GM18909 (cell line): Measurements from ENCODE around the gene HES1.
A peak's percentile ranks its signal among the peaks of the same experiment; 100 is the strongest.
"Not testable (repeated sequence)": the region's sequence is repeated elsewhere in the genome, so short reads cannot be mapped to it uniquely, and the experiment has no call there.

Experiments
- ATAC-seq: cut with Tn5 transposase; IDR thresholded peaks from one replicate; pipeline ENCODE4 v1.9.1; 2021; ENCODE audit warnings: mild to moderate bottlenecking; ENCODE audit not compliant: unreplicated experiment, poor library complexity

The HES1 gene

GRCh38 chr3:194135806-194136518, at the start of gene HES1:
HES1 (plus strand) TSS chr3:194136148; CDS start chr3:194136381, 233 bp downstream.
- peak; percentile 24 for ATAC-seq

GRCh38 chr3:194086388-194087075, 49.4 kb upstream of the HES1 start:
- ATAC-seq, result no peak

GRCh38 chr3:194087280-194087679, 48.7 kb upstream of the HES1 start:
- no peak for ATAC-seq

GRCh38 chr3:194087995-194088855, 47.7 kb upstream of the HES1 start:
- no peak for ATAC-seq

- peak; percentile 69 for ATAC-seq
Observed at GRCh38 chr3:194089357-194090177, 46.4 kb upstream of the HES1 start.

- ATAC-seq, result not testable (repeated sequence)
Observed at GRCh38 chr3:194090178-194090555, 45.8 kb upstream of the HES1 start.

- no peak for ATAC-seq
Observed at GRCh38 chr3:194090716-194091115, 45.2 kb upstream of the HES1 start.

- ATAC-seq, result no peak
Observed at GRCh38 chr3:194091141-194091540, 44.8 kb upstream of the HES1 start.

GRCh38 chr3:194091897-194092296, 44.1 kb upstream of the HES1 start:
- ATAC-seq, result not testable (repeated sequence)

GRCh38 chr3:194092881-194093301, 43.1 kb upstream of the HES1 start:
- no peak for ATAC-seq

GRCh38 chr3:194093842-194094241, 42.1 kb upstream of the HES1 start:
- ATAC-seq, result no peak

GRCh38 chr3:194095464-194095863, 40.5 kb upstream of the HES1 start:
- no peak for ATAC-seq

- ATAC-seq, result no peak
Observed at GRCh38 chr3:194095902-194096301, 40.0 kb upstream of the HES1 start.

GRCh38 chr3:194097141-194097882, 38.6 kb upstream of the HES1 start:
- ATAC-seq, result no peak

GRCh38 chr3:194098081-194098842, 37.7 kb upstream of the HES1 start:
- no peak for ATAC-seq

- no peak for ATAC-seq
Observed at GRCh38 chr3:194098843-194099183, 37.1 kb upstream of the HES1 start.

- ATAC-seq, result no peak
Observed at GRCh38 chr3:194099215-194099614, 36.7 kb upstream of the HES1 start.

- ATAC-seq, result peak; percentile 78
Observed at GRCh38 chr3:194100856-194101390, 35.0 kb upstream of the HES1 start.
